K562 (cell line): ENCODE measurements around the gene IDH2. TPM values are rescaled to one million over a fixed set of nuclear protein-coding genes. Genes with fewer than 3 reads are reported as not detected.
"Not testable (repeated sequence)": the region's sequence is repeated elsewhere in the genome, so short reads cannot be mapped to it uniquely, and the experiment has no call there.

Experiments used
- ATAC-seq: fragments of 200-7000 bp; cut with Tn5 transposase; 3 replicates; pipeline ENCODE4 v1.9.1; 2020; ENCODE audit warnings: moderate library complexity
- BruUV-seq: library from RNA; stranded (reverse); fragments of 400-500 nt; replicated peaks from 2 replicates; lab custom pipeline; 2021; lab: Mats Ljungman, UMichigan
- CTCF ChIA-PET: fragments of 300-600 bp; formaldehyde crosslinking; extraction: SDS; loops from one replicate; lab custom pipeline; 2021; ENCODE audit warnings: low intra/inter-chr PET ratio; lab: Yijun Ruan, JAX
- POLR2A ChIA-PET: fragments of 300-600, 350-650 bp; sonication (Branson Sonifier 250); formaldehyde crosslinking; extraction: SDS; loops from one replicate; lab custom pipeline; 2021; ENCODE audit warnings: antibody characterized with exemption, inconsistent platforms; lab: Yijun Ruan, JAX
- DNase-seq, 4 experiments: peaks; one replicate each; pipeline versions ENCODE4 v3.0.0 to v3.0.0-alpha.2; 2011 to 2018; ENCODE audit warnings: low spot score in 3 of 4, mixed read lengths in 3 of 4; ENCODE audit errors: extremely low read depth in 1 of 4
- FAIRE-seq: peaks from 2 replicates; lab custom pipeline; 2011; peaks lifted over from hg19 to GRCh38; lab: Jason Lieb, UNC
- H2AFZ ChIP-seq: 2 replicates; pipeline ENCODE4 v1.6.0; 2011; ENCODE audit warnings: low read depth, low read length, control low read depth, inconsistent platforms
- H3K27ac ChIP-seq: fragments of 200-600 bp; 3 replicates; pipeline ENCODE4 v1.8.0; 2011; ENCODE audit warnings: low read depth, mild to moderate bottlenecking, control low read depth, inconsistent platforms, low read length, moderate library complexity, mixed read lengths; ENCODE audit errors: extremely low read depth
- H3K27me3 ChIP-seq, 2 experiments: fragments of 300-600 bp in 1 of 2; 2 replicates in 1 of 2; 3 replicates in 1 of 2; pipeline versions ENCODE4 v1.6.0 to v1.8.0; 2011; ENCODE audit warnings: inconsistent platforms in 2 of 2, low read length in 2 of 2, mild to moderate bottlenecking in 1 of 2, mixed read lengths in 1 of 2, moderate library complexity in 1 of 2; ENCODE audit not compliant: control insufficient read depth in 2 of 2, insufficient read depth in 2 of 2
- H3K36me3 ChIP-seq: fragments of 300-600 bp; 3 replicates; pipeline ENCODE4 v1.8.0; 2011; ENCODE audit warnings: mild to moderate bottlenecking, low read length, inconsistent platforms; ENCODE audit not compliant: control insufficient read depth, insufficient read depth
- H3K4me1 ChIP-seq, 2 experiments: fragments of 200-600 bp in 1 of 2; replicated peaks in 1 of 2; 2 replicates in 1 of 2; 3 replicates in 1 of 2; pipeline versions ENCODE4 v1.5.1 to v1.8.0; 2011; ENCODE audit warnings: inconsistent platforms in 2 of 2, low read length in 2 of 2, mild to moderate bottlenecking in 1 of 2, mixed read lengths in 1 of 2, moderate library complexity in 1 of 2; ENCODE audit not compliant: control insufficient read depth in 2 of 2, insufficient read depth in 2 of 2
- H3K4me2 ChIP-seq: 2 replicates; pipeline ENCODE4 v1.6.1; 2011; ENCODE audit warnings: low read length, control low read depth, inconsistent platforms, mixed read lengths; ENCODE audit not compliant: insufficient read depth
- H3K4me3 ChIP-seq: fragments of 200-600 bp; sonication (generic), shearing (Covaris generic); 2 replicates; pipeline ENCODE4 v1.5.1; 2016; ENCODE audit warnings: control low read depth, inconsistent platforms
- H3K79me2 ChIP-seq: fragments of 200-600 bp; 3 replicates; pipeline ENCODE4 v1.8.0; 2011; ENCODE audit warnings: low read length, inconsistent platforms; ENCODE audit not compliant: control insufficient read depth, insufficient read depth
- H3K9ac ChIP-seq, 2 experiments: 2 replicates each; pipeline versions ENCODE4 v1.6.0 to v1.6.1; 2011; ENCODE audit warnings: low read depth in 2 of 2, low read length in 2 of 2, control low read depth in 1 of 2, inconsistent platforms in 1 of 2, mild to moderate bottlenecking in 1 of 2, mixed read lengths in 1 of 2; ENCODE audit not compliant: insufficient read depth in 1 of 2
- H3K9me1 ChIP-seq: one replicate; pipeline ENCODE4 v1.6.0; 2011; ENCODE audit warnings: inconsistent platforms, mild to moderate bottlenecking, low read length, moderate library complexity; ENCODE audit not compliant: control insufficient read depth, insufficient read depth
- H3K9me3 ChIP-seq: replicated peaks from 2 replicates; pipeline ENCODE4 v1.5.1; 2011; ENCODE audit warnings: low read depth, low read length, inconsistent platforms; ENCODE audit not compliant: control insufficient read depth, insufficient read depth
- H4K20me1 ChIP-seq: replicated peaks from 2 replicates; pipeline ENCODE4 v1.6.1; 2011; ENCODE audit warnings: low read length, inconsistent platforms, mixed read lengths; ENCODE audit not compliant: control insufficient read depth, insufficient read depth
- BCOR ChIP-seq: fragments of 450-650 bp; IDR thresholded peaks from 2 replicates; pipeline ENCODE4 v1.6.1; 2016
- COPS2 ChIP-seq: fragments of 450-650 bp; conservative IDR thresholded peaks from 2 replicates; pipeline ENCODE4 v1.6.1; 2016; ENCODE audit warnings: mild to moderate bottlenecking, moderate library complexity
- HINFP ChIP-seq: fragments of 450-650 bp; conservative IDR thresholded peaks from 2 replicates; pipeline ENCODE4 v1.6.1; 2016; ENCODE audit warnings: missing genetic modification characterization, low read depth, mild to moderate bottlenecking, control low read depth, missing compliant biosample characterization
- ZNF347 ChIP-seq: fragments of 450-650 bp; formaldehyde crosslinking; IDR thresholded peaks from 2 replicates; pipeline ENCODE4 v1.4.0; 2020; ENCODE audit warnings: low read depth, mild to moderate bottlenecking, moderate library complexity
- WGBS: fragments of 100-300 bp; shearing (Covaris generic); methylation state at CpG from one replicate; pipeline ENCODE4 v1.1.6; 2016; ENCODE audit warnings: low coverage, mixed read lengths; ENCODE audit not compliant: insufficient coverage; ENCODE audit errors: missing lambda C conversion rate; 5-methylcytosine and 5-hydroxymethylcytosine counted together
- in situ Hi-C: fragments of 300-500 bp; cut with MboI; formaldehyde crosslinking; loops from 4 replicates; pipeline ENCODE4 v1.15.0; 2018; ENCODE audit warnings: inconsistent platforms, mixed read lengths
- intact Hi-C: fragments of 100-400 bp; cut with micrococcal nuclease; formaldehyde crosslinking; loops from 2 replicates; pipeline ENCODE4 v1.14.2; 2022
- polyA plus RNA-seq, 8 experiments: library from polyadenylated mRNA; depleted of rRNA in 4 of 8; stranded (reverse) in 5 of 8; unstranded in 3 of 8; fragments of >200 nt; fragmentation: Nextera tagmentation in 2 of 8; fragmentation: Illumina TruSeq in 1 of 8; extraction: Ambion mirVana in 2 of 8; extraction: Trizol in 1 of 8; gene quantifications; 2 replicates each; pipeline versions ENCODE4 v1.2.1 to v1.2.3, GENCODE V29; 2011 to 2014; ENCODE audit warnings: inconsistent platforms in 1 of 8, missing spikeins in 1 of 8
- total RNA-seq, 7 experiments: library from RNA; depleted of rRNA in 6 of 7; stranded (reverse); fragments of >200 nt in 6 of 7; fragmentation: Illumina TruSeq in 2 of 7; extraction: Trizol in 2 of 7; gene quantifications; 2 replicates each; pipeline versions ENCODE4 v1.2.1 to v1.2.3, GENCODE V29; 2011 to 2021; ENCODE audit warnings: low replicate concordance in 1 of 7

IDH2 gene
- total and polyA plus RNA-seq, 9 of the 15 experiments (the other 6 are each of a cell fraction or from before 2014, with no cell fraction given) = 0.70 to 99.9 (median 59.2) TPM

DNA sequence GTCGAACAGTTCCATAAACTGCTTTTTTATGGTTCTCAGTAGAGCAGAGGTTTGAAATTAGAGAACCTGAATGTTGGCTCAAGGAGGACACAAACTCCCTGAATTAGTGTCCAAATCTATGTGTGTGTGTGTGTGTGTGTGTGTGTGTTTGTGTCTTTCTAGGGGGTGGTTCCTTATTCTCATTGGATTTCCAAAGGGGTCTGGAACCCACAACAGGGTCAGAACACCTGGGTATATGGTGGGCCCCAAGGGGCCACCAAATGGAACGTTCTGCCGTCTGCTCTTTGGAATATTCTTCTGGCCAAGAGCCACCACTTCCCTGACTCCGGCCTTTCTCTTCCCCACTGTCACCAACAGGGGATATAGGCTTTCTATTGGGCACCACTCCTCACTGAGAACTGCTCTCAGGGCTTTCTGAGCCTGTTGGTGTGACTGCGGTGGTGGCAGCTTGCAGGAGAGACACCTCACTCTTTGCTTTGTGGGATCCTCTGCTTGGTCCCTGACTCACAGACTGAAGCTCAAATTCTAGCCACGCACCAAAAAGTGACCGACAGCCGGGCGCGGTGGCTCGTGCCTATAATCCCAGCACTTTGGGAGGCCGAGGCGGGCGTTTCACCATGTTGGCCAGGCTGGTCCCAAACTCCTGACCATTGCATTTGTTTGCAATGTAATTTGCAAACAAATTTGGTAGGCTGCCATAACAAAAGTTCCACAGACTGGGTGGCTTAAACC, 47.5 kb upstream of the IDH2 start (continued):
- TF ChIP-seq HINFP (tag) (peak; percentile 2; the same call in 1 of the 2 replicates), ZNF347 (CRISPR knock-in tag) (no peak), COPS2 (no peak)

DNA sequence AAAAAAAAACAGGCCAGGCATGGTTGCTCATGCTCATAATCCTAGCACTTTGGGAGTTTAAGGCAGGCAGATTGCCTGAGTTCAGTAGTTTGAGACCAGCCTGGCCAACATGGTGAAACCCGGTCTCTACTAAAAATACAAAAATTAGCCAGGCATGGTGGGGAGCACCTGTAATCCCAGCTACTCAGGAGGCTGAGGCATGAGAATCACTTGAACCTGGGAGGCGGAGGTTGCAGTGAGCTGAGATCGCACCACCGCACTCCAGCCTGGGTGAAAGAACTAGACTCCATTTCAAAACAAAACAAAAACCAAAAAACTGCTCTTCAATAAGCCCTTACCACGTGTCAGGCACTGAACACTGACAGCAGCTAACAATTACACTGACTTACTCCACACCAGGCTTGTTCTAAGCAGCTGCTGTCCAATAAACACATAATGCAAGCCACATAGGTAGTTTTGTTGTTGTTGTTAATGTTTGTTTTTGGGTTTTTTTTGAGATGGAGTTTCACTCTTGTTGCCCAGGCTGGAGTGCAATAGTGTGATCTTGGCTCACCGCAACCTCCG, 44.0 kb upstream of the IDH2 start:
- H3K4me3 ChIP-seq, DNase-seq, H3K36me3 ChIP-seq, H3K79me2 ChIP-seq, H3K27ac ChIP-seq, ATAC-seq, CTCF ChIA-PET, H3K9me1 ChIP-seq, BruUV-seq, intact Hi-C loops, in situ Hi-C loops, H3K4me2 ChIP-seq, H3K9ac ChIP-seq, H4K20me1 ChIP-seq, H3K27me3 ChIP-seq, H3K9me3 ChIP-seq, FAIRE-seq: not testable (repeated sequence)
- Histone ChIP-seq H2AFZ (0 out of 2 replicates have a peak overlapping the region, but pooled peaks have one; percentile 14), H3K4me1 (peaks cover 41 to 42% of the 10 kb centered on the region in 2 experiments)
- WGBS = 88% methylated on average over 5 of the region's 7 CpGs
- POLR2A ChIA-PET = interaction anchor here (0.7 to 1.0 kb wide), 3 partner anchors 42 to 279 kb away, joined by 3 read pairs; no protein-coding TSS in a partner anchor
- TF ChIP-seq BCOR = peak; percentile 4; the same call in 1 of the 2 replicates
